WERI-Rb-1 (cell line): ENCODE data around the gene PTPRN2.

Experiments
- DNase-seq: peaks from one replicate; pipeline ENCODE4 v3.0.0-alpha.2; 2020
- H3K27ac ChIP-seq: fragments of 250-450 bp; sonication (Bioruptor Pico); 2 replicates; pipeline ENCODE4 v1.5.1; 2020; ENCODE audit warnings: mild to moderate bottlenecking, moderate library complexity
- H3K27me3 ChIP-seq: fragments of 250-450 bp; sonication (Bioruptor Pico); 2 replicates; pipeline ENCODE4 v1.5.1; 2021; ENCODE audit warnings: mild to moderate bottlenecking, low read depth, moderate library complexity; ENCODE audit not compliant: insufficient read depth, severe bottlenecking
- H3K36me3 ChIP-seq: fragments of 250-450 bp; sonication (Bioruptor Pico); 2 replicates; pipeline ENCODE4 v1.5.1; 2020; ENCODE audit warnings: mild to moderate bottlenecking, moderate library complexity
- H3K4me3 ChIP-seq: 2 replicates; pipeline ENCODE4 v1.5.1; 2011; ENCODE audit warnings: low read depth, mild to moderate bottlenecking, control low read depth, low read length
- H3K9me3 ChIP-seq: fragments of 250-450 bp; sonication (Bioruptor Pico); 2 replicates; pipeline ENCODE4 v1.5.1; 2021; ENCODE audit warnings: mild to moderate bottlenecking, moderate library complexity; ENCODE audit not compliant: severe bottlenecking
- TF ChIP-seq, protein P1 (sequence below): IDR thresholded peaks from 2 replicates; pipeline ENCODE4 v1.5.1; 2011; ENCODE audit warnings: low read depth, mild to moderate bottlenecking, control low read depth, inconsistent platforms, low read length

PTPRN2 gene

GRCh38 chr7:158272091-158272490, 315.5 kb downstream of the PTPRN2 start:
- Histone ChIP-seq H3K9me3 (no peaks in the 10 kb centered on the region), H3K4me3 (no peak overlapping the region), H3K36me3 (no peaks in the 10 kb centered on the region), H3K27me3 (no peaks in the 10 kb centered on the region), H3K27ac (no peak overlapping the region)
- no peak for DNase-seq
- TF ChIP-seq, protein P1, sequence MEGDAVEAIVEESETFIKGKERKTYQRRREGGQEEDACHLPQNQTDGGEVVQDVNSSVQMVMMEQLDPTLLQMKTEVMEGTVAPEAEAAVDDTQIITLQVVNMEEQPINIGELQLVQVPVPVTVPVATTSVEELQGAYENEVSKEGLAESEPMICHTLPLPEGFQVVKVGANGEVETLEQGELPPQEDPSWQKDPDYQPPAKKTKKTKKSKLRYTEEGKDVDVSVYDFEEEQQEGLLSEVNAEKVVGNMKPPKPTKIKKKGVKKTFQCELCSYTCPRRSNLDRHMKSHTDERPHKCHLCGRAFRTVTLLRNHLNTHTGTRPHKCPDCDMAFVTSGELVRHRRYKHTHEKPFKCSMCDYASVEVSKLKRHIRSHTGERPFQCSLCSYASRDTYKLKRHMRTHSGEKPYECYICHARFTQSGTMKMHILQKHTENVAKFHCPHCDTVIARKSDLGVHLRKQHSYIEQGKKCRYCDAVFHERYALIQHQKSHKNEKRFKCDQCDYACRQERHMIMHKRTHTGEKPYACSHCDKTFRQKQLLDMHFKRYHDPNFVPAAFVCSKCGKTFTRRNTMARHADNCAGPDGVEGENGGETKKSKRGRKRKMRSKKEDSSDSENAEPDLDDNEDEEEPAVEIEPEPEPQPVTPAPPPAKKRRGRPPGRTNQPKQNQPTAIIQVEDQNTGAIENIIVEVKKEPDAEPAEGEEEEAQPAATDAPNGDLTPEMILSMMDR = no peak

GRCh38 chr7:158271646-158272045, 316.0 kb downstream of the PTPRN2 start:
- Histone ChIP-seq H3K27me3 (no peaks in the 10 kb centered on the region), H3K4me3 (no peak overlapping the region), H3K27ac (no peak overlapping the region), H3K36me3 (no peaks in the 10 kb centered on the region), H3K9me3 (no peaks in the 10 kb centered on the region)
- TF ChIP-seq, protein P1 = no peak
- no peak for DNase-seq

DNA sequence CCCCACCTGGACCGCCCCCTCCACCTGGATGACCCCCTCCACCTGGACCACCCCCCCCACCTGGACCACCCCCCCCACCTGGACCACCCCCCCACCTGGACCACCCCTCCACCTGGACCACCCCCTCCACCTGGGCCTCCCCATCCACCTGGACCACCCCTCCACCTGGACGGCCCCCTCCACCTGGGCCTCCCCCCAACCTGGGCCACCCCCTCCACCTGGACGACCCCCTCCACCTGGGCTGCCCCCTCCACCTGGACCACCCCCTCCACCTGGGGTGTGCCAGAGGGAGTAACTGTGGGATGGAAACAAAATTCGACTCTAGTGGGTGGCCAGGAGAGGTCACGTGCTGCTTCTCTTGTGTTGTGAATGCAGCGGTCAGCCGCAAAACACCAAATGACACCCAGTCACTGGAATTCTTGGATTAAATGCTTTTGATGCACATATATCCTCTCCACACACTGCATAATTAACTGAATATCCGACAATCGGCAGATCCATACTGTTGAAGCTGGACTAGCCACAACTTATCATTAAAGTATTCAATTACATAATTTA, 316.7 kb downstream of the PTPRN2 start:
- no peak overlapping the region for H3K27ac ChIP-seq
- H3K36me3 ChIP-seq = no peaks in the 10 kb centered on the region
- TF ChIP-seq, protein P1 = no peak
- no peak overlapping the region for H3K4me3 ChIP-seq
- no peak for DNase-seq
- H3K27me3 ChIP-seq = no peaks in the 10 kb centered on the region
- H3K9me3 ChIP-seq = no peaks in the 10 kb centered on the region

GRCh38 chr7:158270106-158270775, 317.4 kb downstream of the PTPRN2 start:
- no peaks in the 10 kb centered on the region for H3K9me3 ChIP-seq
- TF ChIP-seq, protein P1 = no peak
- H3K27ac ChIP-seq = no peak overlapping the region
- H3K27me3 ChIP-seq = no peaks in the 10 kb centered on the region
- no peak for DNase-seq
- H3K36me3 ChIP-seq = no peaks in the 10 kb centered on the region
- no peak overlapping the region for H3K4me3 ChIP-seq

DNA sequence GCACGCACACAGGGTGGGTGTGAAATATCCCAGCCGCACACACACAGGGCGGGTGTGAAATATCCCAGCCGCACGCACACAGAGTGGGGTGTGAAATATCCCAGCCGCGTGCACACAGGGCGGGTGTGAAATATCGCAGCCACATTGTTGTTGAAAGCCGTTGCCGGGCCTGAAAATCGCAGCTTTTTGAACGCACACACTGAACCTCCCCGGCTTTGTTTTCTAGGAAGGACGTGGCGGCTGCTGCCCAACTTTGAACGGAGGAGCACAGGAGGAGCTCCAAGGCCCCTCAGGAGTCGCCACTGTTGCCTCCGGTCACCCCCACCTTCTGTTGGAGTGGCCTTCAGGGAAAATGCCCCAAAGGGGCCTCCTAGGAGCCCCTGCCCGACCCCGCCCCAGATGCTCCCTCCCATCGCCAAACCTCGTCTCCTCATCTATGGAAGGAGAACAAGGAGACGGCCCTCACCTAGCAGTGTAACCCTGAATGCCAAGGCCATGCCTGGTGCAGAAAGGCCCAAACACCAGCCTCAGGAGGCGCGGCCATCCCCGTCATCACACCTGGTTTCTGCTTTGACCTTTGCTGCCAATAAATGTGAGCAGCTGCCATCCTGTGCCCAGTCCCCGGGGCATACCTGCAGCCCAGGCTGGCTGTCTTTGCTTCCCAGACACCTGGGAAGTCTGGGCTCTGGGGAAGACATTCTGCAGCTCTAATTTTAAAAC, 318.6 kb downstream of the PTPRN2 start:
- Histone ChIP-seq H3K27ac (no peak overlapping the region), H3K4me3 (no peak overlapping the region), H3K27me3 (no peaks in the 10 kb centered on the region), H3K36me3 (no peaks in the 10 kb centered on the region), H3K9me3 (no peaks in the 10 kb centered on the region)
- DNase-seq = no peak
- TF ChIP-seq, protein P1 = no peak
